IMR-90 (cell line): ENCODE measurements around the gene TNFRSF11A. TPM values are rescaled to one million over a fixed set of nuclear protein-coding genes. Genes with fewer than 3 reads are reported as not detected.

Source experiments
- ATAC-seq: fragments of 200-7000 bp; cut with Tn5 transposase; 2 replicates; pipeline ENCODE4 v1.9.1; 2020; ENCODE audit warnings: low read depth, mild to moderate bottlenecking, moderate library complexity
- BruUV-seq: library from RNA; stranded (reverse); fragments of 400-500 nt; replicated peaks from 2 replicates; lab custom pipeline; 2021; lab: Mats Ljungman, UMichigan
- CTCF ChIA-PET: fragments of 300-600 bp; formaldehyde crosslinking; extraction: SDS; loops from one replicate; lab custom pipeline; 2021; ENCODE audit warnings: antibody characterized with exemption; lab: Yijun Ruan, JAX
- POLR2A ChIA-PET: fragments of 300-600 bp; sonication (Branson Sonifier 250); formaldehyde crosslinking; loops from one replicate; lab custom pipeline; 2022; ENCODE audit warnings: antibody characterized with exemption; ENCODE audit not compliant: unreplicated experiment; lab: Charles Lee
- DNase-seq: peaks from one replicate; pipeline ENCODE4 v3.0.0; 2013
- H2AFZ ChIP-seq: replicated peaks from 2 replicates; pipeline ENCODE3; 2013; ENCODE audit warnings: low read length, mild to moderate bottlenecking; ENCODE audit not compliant: poor library complexity
- H2AK5ac ChIP-seq: 2 replicates; pipeline ENCODE4 v1.6.1; 2013; ENCODE audit warnings: low read depth, low read length, inconsistent platforms
- H2AK9ac ChIP-seq: replicated peaks from 2 replicates; pipeline ENCODE3; 2013; ENCODE audit warnings: mild to moderate bottlenecking, low read depth, low read length, moderate library complexity; ENCODE audit not compliant: poor library complexity
- H2BK120ac ChIP-seq: 2 replicates; pipeline ENCODE4 v1.6.1; 2013; ENCODE audit warnings: low read depth, low read length, inconsistent platforms
- H2BK15ac ChIP-seq: 3 replicates; pipeline ENCODE4 v1.6.1; 2013; ENCODE audit warnings: low read depth, low read length, inconsistent platforms
- H2BK20ac ChIP-seq: 2 replicates; pipeline ENCODE4 v1.6.1; 2013; ENCODE audit warnings: low read depth, mild to moderate bottlenecking, inconsistent platforms, low read length, moderate library complexity
- H2BK5ac ChIP-seq: 2 replicates; pipeline ENCODE4 v1.6.1; 2013; ENCODE audit warnings: mild to moderate bottlenecking, low read depth, low read length, inconsistent platforms; ENCODE audit not compliant: poor library complexity, severe bottlenecking
- H3K14ac ChIP-seq: replicated peaks from 2 replicates; pipeline ENCODE4 v1.6.1; 2013; ENCODE audit warnings: low read depth, low read length, inconsistent platforms
- H3K18ac ChIP-seq: 2 replicates; pipeline ENCODE4 v1.6.1; 2013; ENCODE audit warnings: low read depth, low read length, control low read depth
- H3K23ac ChIP-seq: 2 replicates; pipeline ENCODE4 v1.6.1; 2013; ENCODE audit warnings: low read depth, low read length, inconsistent platforms
- H3K27ac ChIP-seq: 2 replicates; pipeline ENCODE4 v1.5.1; 2013; ENCODE audit warnings: mild to moderate bottlenecking, control low read depth, low read length; ENCODE audit not compliant: insufficient read depth
- H3K27me3 ChIP-seq: 2 replicates; pipeline ENCODE4 v1.6.1; 2013; ENCODE audit warnings: low read length; ENCODE audit not compliant: control insufficient read depth, insufficient read depth
- H3K36me3 ChIP-seq: 2 replicates; pipeline ENCODE4 v1.6.1; 2013; ENCODE audit warnings: low read length, mixed read lengths; ENCODE audit not compliant: control insufficient read depth, insufficient read depth
- H3K4ac ChIP-seq: 2 replicates; pipeline ENCODE4 v1.6.1; 2013; ENCODE audit warnings: low read depth, low read length, inconsistent platforms
- H3K4me1 ChIP-seq: 2 replicates; pipeline ENCODE4 v1.6.1; 2013; ENCODE audit warnings: low read length, mixed read lengths; ENCODE audit not compliant: control insufficient read depth, insufficient read depth
- H3K4me2 ChIP-seq: 2 replicates; pipeline ENCODE4 v1.6.1; 2013; ENCODE audit warnings: low read depth, mild to moderate bottlenecking, control low read depth, low read length, moderate library complexity
- H3K4me3 ChIP-seq: 2 replicates; pipeline ENCODE4 v1.5.1; 2013; ENCODE audit warnings: low read depth, mild to moderate bottlenecking, control low read depth, low read length, moderate library complexity; ENCODE audit not compliant: insufficient read depth
- H3K56ac ChIP-seq: 2 replicates; pipeline ENCODE4 v1.6.1; 2013; ENCODE audit warnings: low read length, inconsistent platforms; ENCODE audit not compliant: insufficient read depth; ENCODE audit errors: extremely low read depth
- H3K79me1 ChIP-seq, 2 experiments: 2 replicates each; pipeline ENCODE4 v1.6.1; 2013; ENCODE audit warnings: low read length in 2 of 2, inconsistent platforms in 1 of 2, low read depth in 1 of 2
- H3K9ac ChIP-seq: 2 replicates; pipeline ENCODE4 v1.6.1; 2013; ENCODE audit warnings: low read depth, low read length, control low read depth
- H3K9me1 ChIP-seq: 2 replicates; pipeline ENCODE4 v1.6.1; 2013; ENCODE audit warnings: low read length, inconsistent platforms; ENCODE audit not compliant: insufficient read depth
- H3K9me3 ChIP-seq: 2 replicates; pipeline ENCODE4 v1.6.1; 2013; ENCODE audit warnings: low read length; ENCODE audit not compliant: control insufficient read depth, insufficient read depth
- H4K20me1 ChIP-seq: 2 replicates; pipeline ENCODE4 v1.6.1; 2013; ENCODE audit warnings: low read length, inconsistent platforms; ENCODE audit not compliant: insufficient read depth
- H4K5ac ChIP-seq: 2 replicates; pipeline ENCODE4 v1.6.1; 2013; ENCODE audit warnings: mild to moderate bottlenecking, low read depth, low read length, control low read depth
- H4K8ac ChIP-seq, 2 experiments: 2 replicates each; pipeline ENCODE4 v1.6.1; 2013; ENCODE audit warnings: low read depth in 2 of 2, low read length in 2 of 2, control low read depth in 1 of 2, inconsistent platforms in 1 of 2
- H4K91ac ChIP-seq: 2 replicates; pipeline ENCODE4 v1.6.1; 2013; ENCODE audit warnings: low read depth, low read length, inconsistent platforms; ENCODE audit not compliant: insufficient read depth
- BHLHE40 ChIP-seq: fragments of 150-350 bp; IDR thresholded peaks from 2 replicates; pipeline ENCODE4 v1.6.1; 2016; ENCODE audit warnings: mild to moderate bottlenecking, low read depth, low read length
- CEBPB ChIP-seq: IDR thresholded peaks from 2 replicates; pipeline ENCODE4 v1.6.1; 2012; ENCODE audit warnings: low read depth, low read length, improper control_type of control experiment
- CHD1 ChIP-seq: IDR thresholded peaks from 2 replicates; pipeline ENCODE4 v1.6.1; 2012; ENCODE audit warnings: low read depth, low read length, improper control_type of control experiment
- FOS ChIP-seq: fragments of 150-350 bp; IDR thresholded peaks from 2 replicates; pipeline ENCODE4 v1.6.1; 2016; ENCODE audit warnings: low read depth, low read length
- MAFK ChIP-seq: IDR thresholded peaks from 2 replicates; pipeline ENCODE4 v1.6.1; 2012; ENCODE audit warnings: low read depth, low read length, improper control_type of control experiment
- MAZ ChIP-seq: IDR thresholded peaks from 2 replicates; pipeline ENCODE4 v1.6.1; 2012; ENCODE audit warnings: low read depth, mild to moderate bottlenecking, low read length, improper control_type of control experiment, moderate library complexity, borderline replicate concordance
- MXI1 ChIP-seq: IDR thresholded peaks from 2 replicates; pipeline ENCODE4 v1.6.1; 2012; ENCODE audit warnings: low read depth, mild to moderate bottlenecking, low read length, moderate library complexity, borderline replicate concordance
- NFE2L2 ChIP-seq: fragments of 150-350 bp; IDR thresholded peaks from 2 replicates; pipeline ENCODE4 v1.6.1; 2016; ENCODE audit warnings: low read depth, mild to moderate bottlenecking, low read length
- POLR2A ChIP-seq: IDR thresholded peaks from 2 replicates; pipeline ENCODE4 v1.6.1; 2012; ENCODE audit warnings: mild to moderate bottlenecking, low read depth, low read length
- RAD21 ChIP-seq: IDR thresholded peaks from 2 replicates; pipeline ENCODE4 v1.6.1; 2012; ENCODE audit warnings: low read length, improper control_type of control experiment
- RCOR1 ChIP-seq: IDR thresholded peaks from 2 replicates; pipeline ENCODE4 v1.6.1; 2012; ENCODE audit warnings: mild to moderate bottlenecking, low read length, improper control_type of control experiment; ENCODE audit not compliant: insufficient replicate concordance
- RFX5 ChIP-seq: IDR thresholded peaks from 2 replicates; pipeline ENCODE4 v1.8.0; 2012; ENCODE audit warnings: low read depth, mild to moderate bottlenecking, low read length, moderate library complexity
- SMC3 ChIP-seq: fragments of 150-350 bp; IDR thresholded peaks from 2 replicates; pipeline ENCODE4 v1.6.1; 2016; ENCODE audit warnings: low read depth, mild to moderate bottlenecking, antibody characterized with exemption, low read length, moderate library complexity
- WGBS, 2 experiments: methylation state at CpG; one replicate each; pipeline versions ENCODE4 v1.1.5 to v1.1.7; 2013; ENCODE audit warnings: missing lambda C conversion rate in 2 of 2; ENCODE audit not compliant: insufficient read length in 1 of 2; ENCODE audit errors: extremely low coverage in 2 of 2; 5-methylcytosine and 5-hydroxymethylcytosine counted together
- dilution Hi-C: fragments of 300-500 bp; cut with HindIII; formaldehyde crosslinking; loops from one replicate; pipeline ENCODE4 v1.14.3; 2018; ENCODE audit warnings: low sequenced_read_pairs; ENCODE audit not compliant: unreplicated experiment
- in situ Hi-C: fragments of 300-500 bp; cut with MboI; formaldehyde crosslinking; loops from 3 replicates; pipeline ENCODE4 v1.14.3; 2019; ENCODE audit warnings: low sequenced_read_pairs, inconsistent platforms, mixed read lengths
- intact Hi-C: fragments of 100-400 bp; cut with micrococcal nuclease; formaldehyde crosslinking; loops from 2 replicates; pipeline ENCODE4 v1.10.0; 2022
- polyA plus RNA-seq, 3 experiments: library from polyadenylated mRNA; depleted of rRNA; stranded (reverse); fragments of >200 nt; gene quantifications; 2 replicates each; pipeline ENCODE4 v1.2.3, GENCODE V29; 2012; ENCODE audit warnings: low replicate concordance in 1 of 3
- total RNA-seq: library from RNA; depleted of rRNA; stranded (reverse); fragments of >200 nt; gene quantifications from 2 replicates; pipeline ENCODE4 v1.2.3, GENCODE V29; 2012
- TF ChIP-seq, protein P1 (sequence below): fragments of 150-350 bp; IDR thresholded peaks from 2 replicates; pipeline ENCODE4 v1.6.1; 2016; ENCODE audit warnings: low read depth, mild to moderate bottlenecking, low read length, moderate library complexity, borderline replicate concordance
- TF ChIP-seq, protein P2 (sequence below): fragments of 150-350 bp; IDR thresholded peaks from 2 replicates; pipeline ENCODE4 v1.6.1; 2017; ENCODE audit warnings: mild to moderate bottlenecking, antibody characterized with exemption, low read length, low read depth
- TF ChIP-seq, protein P3 (sequence below): conservative IDR thresholded peaks from 2 replicates; pipeline ENCODE4 v1.5.1; 2012; ENCODE audit warnings: mild to moderate bottlenecking, low read depth, low read length, improper control_type of control experiment

Gene TNFRSF11A
- total and polyA plus RNA-seq, 2 of the 4 experiments (the other 2 are of a cell fraction), result under 0.01 TPM; not detected in 1

DNA sequence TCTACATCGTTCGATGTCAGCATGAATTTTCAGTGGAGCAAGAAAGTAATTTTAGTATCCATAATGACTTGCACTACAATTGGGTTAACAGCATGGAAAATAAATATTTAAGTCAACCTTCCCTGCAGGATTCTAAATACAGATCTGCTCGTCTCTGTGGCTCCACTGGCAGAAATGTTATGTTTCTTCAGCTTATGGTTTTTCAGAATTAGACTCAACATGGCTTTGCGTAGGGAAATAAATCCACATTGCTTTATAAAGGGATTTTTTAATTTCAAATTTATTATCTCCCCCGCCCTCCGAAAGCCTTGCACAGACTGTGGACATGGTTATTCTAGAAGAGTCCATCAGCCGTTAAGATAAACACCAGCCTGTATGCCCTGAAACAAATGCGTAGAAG, 18.2 kb downstream of the TNFRSF11A start:
- H3K27me3 ChIP-seq, result peaks cover 32% of the 10 kb centered on the region
- dilution Hi-C loops (no loop called here), intact Hi-C loops (no loop called here), in situ Hi-C loops (no loop called here)
- peaks cover 4% of the 10 kb centered on the region for H3K4me1 ChIP-seq
- no peak overlapping the region for H4K91ac ChIP-seq
- H3K9me1 ChIP-seq, result peaks cover 3% of the 10 kb centered on the region; the same call in 1 of the 2 replicates
- H3K9me3 ChIP-seq, result no peaks in the 10 kb centered on the region
- H3K56ac ChIP-seq, result no peak overlapping the region
- no peak overlapping the region for H2AK9ac ChIP-seq
- H3K36me3 ChIP-seq, result no peaks in the 10 kb centered on the region
- DNase-seq (no peak), ATAC-seq (no peak)
- no CpG with 5 or more reads among the region's 8 CpGs for WGBS, 2 experiments
- no peak for TF ChIP-seq MAZ
- no peak for TF ChIP-seq MXI1
- TF ChIP-seq MAFK, result no peak
- TF ChIP-seq RFX5, result no peak
- no peak for TF ChIP-seq BHLHE40
- TF ChIP-seq SMC3, result no peak
- TF ChIP-seq, protein P1, sequence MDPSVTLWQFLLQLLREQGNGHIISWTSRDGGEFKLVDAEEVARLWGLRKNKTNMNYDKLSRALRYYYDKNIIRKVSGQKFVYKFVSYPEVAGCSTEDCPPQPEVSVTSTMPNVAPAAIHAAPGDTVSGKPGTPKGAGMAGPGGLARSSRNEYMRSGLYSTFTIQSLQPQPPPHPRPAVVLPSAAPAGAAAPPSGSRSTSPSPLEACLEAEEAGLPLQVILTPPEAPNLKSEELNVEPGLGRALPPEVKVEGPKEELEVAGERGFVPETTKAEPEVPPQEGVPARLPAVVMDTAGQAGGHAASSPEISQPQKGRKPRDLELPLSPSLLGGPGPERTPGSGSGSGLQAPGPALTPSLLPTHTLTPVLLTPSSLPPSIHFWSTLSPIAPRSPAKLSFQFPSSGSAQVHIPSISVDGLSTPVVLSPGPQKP, result no peak
- TF ChIP-seq, protein P2, sequence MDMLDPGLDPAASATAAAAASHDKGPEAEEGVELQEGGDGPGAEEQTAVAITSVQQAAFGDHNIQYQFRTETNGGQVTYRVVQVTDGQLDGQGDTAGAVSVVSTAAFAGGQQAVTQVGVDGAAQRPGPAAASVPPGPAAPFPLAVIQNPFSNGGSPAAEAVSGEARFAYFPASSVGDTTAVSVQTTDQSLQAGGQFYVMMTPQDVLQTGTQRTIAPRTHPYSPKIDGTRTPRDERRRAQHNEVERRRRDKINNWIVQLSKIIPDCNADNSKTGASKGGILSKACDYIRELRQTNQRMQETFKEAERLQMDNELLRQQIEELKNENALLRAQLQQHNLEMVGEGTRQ, result no peak
- TF ChIP-seq, protein P3, sequence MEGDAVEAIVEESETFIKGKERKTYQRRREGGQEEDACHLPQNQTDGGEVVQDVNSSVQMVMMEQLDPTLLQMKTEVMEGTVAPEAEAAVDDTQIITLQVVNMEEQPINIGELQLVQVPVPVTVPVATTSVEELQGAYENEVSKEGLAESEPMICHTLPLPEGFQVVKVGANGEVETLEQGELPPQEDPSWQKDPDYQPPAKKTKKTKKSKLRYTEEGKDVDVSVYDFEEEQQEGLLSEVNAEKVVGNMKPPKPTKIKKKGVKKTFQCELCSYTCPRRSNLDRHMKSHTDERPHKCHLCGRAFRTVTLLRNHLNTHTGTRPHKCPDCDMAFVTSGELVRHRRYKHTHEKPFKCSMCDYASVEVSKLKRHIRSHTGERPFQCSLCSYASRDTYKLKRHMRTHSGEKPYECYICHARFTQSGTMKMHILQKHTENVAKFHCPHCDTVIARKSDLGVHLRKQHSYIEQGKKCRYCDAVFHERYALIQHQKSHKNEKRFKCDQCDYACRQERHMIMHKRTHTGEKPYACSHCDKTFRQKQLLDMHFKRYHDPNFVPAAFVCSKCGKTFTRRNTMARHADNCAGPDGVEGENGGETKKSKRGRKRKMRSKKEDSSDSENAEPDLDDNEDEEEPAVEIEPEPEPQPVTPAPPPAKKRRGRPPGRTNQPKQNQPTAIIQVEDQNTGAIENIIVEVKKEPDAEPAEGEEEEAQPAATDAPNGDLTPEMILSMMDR, result no peak
- TF ChIP-seq NFE2L2, result no peak
- no peak for TF ChIP-seq CEBPB
- no peak for TF ChIP-seq POLR2A
- no peak for TF ChIP-seq RAD21
- TF ChIP-seq FOS, result no peak
- no peak for TF ChIP-seq RCOR1
- no peak for TF ChIP-seq CHD1
- H3K4me3 ChIP-seq, result no peak overlapping the region
- H3K23ac ChIP-seq, result no peak overlapping the region
- H3K4ac ChIP-seq, result no peak overlapping the region
- no peak overlapping the region for H2AK5ac ChIP-seq
- no peak overlapping the region for H3K9ac ChIP-seq
- no peak overlapping the region for H2BK20ac ChIP-seq
- no peak overlapping the region for H2BK5ac ChIP-seq
- BruUV-seq, result no TSS peak
- no peak overlapping the region for H4K8ac ChIP-seq
- no peak overlapping the region for H2BK15ac ChIP-seq
- no peak overlapping the region for H3K4me2 ChIP-seq
- H3K14ac ChIP-seq, result no peak overlapping the region
- H2BK120ac ChIP-seq, result no peak overlapping the region
- no peak overlapping the region for H3K27ac ChIP-seq
- H2AFZ ChIP-seq, result no peak overlapping the region
- CTCF ChIA-PET, result no interaction called here
- H3K18ac ChIP-seq, result no peak overlapping the region
- H4K20me1 ChIP-seq, result no peaks in the 10 kb centered on the region
- H3K79me1 ChIP-seq, result no peaks in the 10 kb centered on the region
- H4K5ac ChIP-seq, result no peak overlapping the region
- POLR2A ChIA-PET, result no interaction called here
